ENCODE data around the gene FBXO17. TPM values are rescaled to one million over a fixed set of nuclear protein-coding genes. Genes with fewer than 3 reads are reported as not detected.

Gene FBXO17
- total and polyA plus RNA-seq, 2 donors (not counting 3 experiments of a cell fraction or from before 2014, with no cell fraction given): 21.8 to 23.8 TPM

DNA sequence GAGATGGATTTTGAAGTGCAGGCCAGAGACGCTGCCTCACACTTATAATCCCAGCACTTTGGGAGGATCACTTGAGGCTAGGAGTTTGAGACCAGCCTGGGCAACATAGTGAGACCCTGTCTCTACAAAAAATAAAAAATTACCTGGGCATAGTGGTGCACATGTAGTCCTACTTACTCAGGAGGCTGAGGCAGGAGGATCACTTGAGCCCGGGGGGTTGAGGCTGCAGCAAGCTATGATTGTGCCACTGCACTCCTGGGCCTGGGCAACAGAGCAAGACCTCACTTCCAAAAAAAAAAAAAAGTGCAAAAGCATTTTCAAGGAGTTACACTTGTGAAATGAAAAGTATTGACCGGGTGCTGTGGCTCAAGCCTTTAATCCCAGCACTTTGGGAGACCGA, 27.6 kb upstream of the FBXO17 start:
- H3K79me2 ChIP-seq (ENCODE audit: control insufficient read depth, insufficient read depth, low read length): no peaks in the 10 kb centered on the region
- DNase-seq (ENCODE audit: low read depth, low spot score): no peak
- no peak for FAIRE-seq
- no peaks in the 10 kb centered on the region for H4K20me1 ChIP-seq (replicated peaks; ENCODE audit: control insufficient read depth, extremely low read depth, insufficient read depth, low read length)
- no peak overlapping the region for H3K4me3 ChIP-seq (replicated peaks in 1 of 3; ENCODE audit: insufficient read depth in 1 of 3, low read depth in 1 of 3, low read length in 3 of 3)
- H3K27me3 ChIP-seq (ENCODE audit: control insufficient read depth in 2 of 2, insufficient read depth in 2 of 2, low read length in 2 of 2): no peaks in the 10 kb centered on the region
- ChIA-PET POLR2A (no interaction called here), CTCF (no interaction called here)
- TF ChIP-seq EZH2 (IDR thresholded peaks at IDR 0.05; ENCODE audit: borderline replicate concordance, low read depth, low read length, severe bottlenecking) (no peak), GATA2 (IDR thresholded peaks at IDR 0.05; ENCODE audit: insufficient read depth, insufficient read length, low read depth, low read length) (no peak), FOS (IDR thresholded peaks at IDR 0.05; ENCODE audit: borderline replicate concordance, insufficient read depth, low read length) (no peak), POLR2A (IDR thresholded peaks at IDR 0.05; ENCODE audit: low read depth, low read length) (no peak), POLR2AphosphoS5 (IDR thresholded peaks at IDR 0.05; ENCODE audit: insufficient read depth, low read depth, low read length) (no peak), JUN (IDR thresholded peaks at IDR 0.05; ENCODE audit: borderline replicate concordance, insufficient read depth, insufficient read length, low read depth) (no peak), MYC (IDR thresholded peaks at IDR 0.05; ENCODE audit: low read depth, low read length) (no peak)
- TF ChIP-seq, protein P1, sequence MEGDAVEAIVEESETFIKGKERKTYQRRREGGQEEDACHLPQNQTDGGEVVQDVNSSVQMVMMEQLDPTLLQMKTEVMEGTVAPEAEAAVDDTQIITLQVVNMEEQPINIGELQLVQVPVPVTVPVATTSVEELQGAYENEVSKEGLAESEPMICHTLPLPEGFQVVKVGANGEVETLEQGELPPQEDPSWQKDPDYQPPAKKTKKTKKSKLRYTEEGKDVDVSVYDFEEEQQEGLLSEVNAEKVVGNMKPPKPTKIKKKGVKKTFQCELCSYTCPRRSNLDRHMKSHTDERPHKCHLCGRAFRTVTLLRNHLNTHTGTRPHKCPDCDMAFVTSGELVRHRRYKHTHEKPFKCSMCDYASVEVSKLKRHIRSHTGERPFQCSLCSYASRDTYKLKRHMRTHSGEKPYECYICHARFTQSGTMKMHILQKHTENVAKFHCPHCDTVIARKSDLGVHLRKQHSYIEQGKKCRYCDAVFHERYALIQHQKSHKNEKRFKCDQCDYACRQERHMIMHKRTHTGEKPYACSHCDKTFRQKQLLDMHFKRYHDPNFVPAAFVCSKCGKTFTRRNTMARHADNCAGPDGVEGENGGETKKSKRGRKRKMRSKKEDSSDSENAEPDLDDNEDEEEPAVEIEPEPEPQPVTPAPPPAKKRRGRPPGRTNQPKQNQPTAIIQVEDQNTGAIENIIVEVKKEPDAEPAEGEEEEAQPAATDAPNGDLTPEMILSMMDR (IDR thresholded peaks at IDR 0.05; ENCODE audit: extremely low read depth in 1 of 2, insufficient read depth in 1 of 2, low read depth in 1 of 2, low read length in 2 of 2): no peak
- TF ChIP-seq, protein P2, sequence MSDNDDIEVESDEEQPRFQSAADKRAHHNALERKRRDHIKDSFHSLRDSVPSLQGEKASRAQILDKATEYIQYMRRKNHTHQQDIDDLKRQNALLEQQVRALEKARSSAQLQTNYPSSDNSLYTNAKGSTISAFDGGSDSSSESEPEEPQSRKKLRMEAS (IDR thresholded peaks at IDR 0.05; ENCODE audit: insufficient read depth, insufficient read length): no peak
- no peak overlapping the region for H3K9ac ChIP-seq (replicated peaks; ENCODE audit: extremely low read depth, insufficient read depth, low read length)
- no peak overlapping the region for H3K27ac ChIP-seq (ENCODE audit: insufficient read depth, low read depth, low read length)
- intact Hi-C loops (cut with micrococcal nuclease): no loop called here
- no peak overlapping the region for H3K4me2 ChIP-seq (ENCODE audit: insufficient read depth, low read length)
- dilution Hi-C loops (cut with MboI; ENCODE audit: extremely low pct_ligation_motif_present, low sequenced_read_pairs): no loop called here
- no peaks in the 10 kb centered on the region for H3K36me3 ChIP-seq (ENCODE audit: control insufficient read depth in 2 of 2, extremely low read depth in 1 of 2, insufficient read depth in 2 of 2, low read length in 2 of 2)
- no peaks in the 10 kb centered on the region for H3K9me1 ChIP-seq (replicated peaks; ENCODE audit: control insufficient read depth, extremely low read depth, insufficient read depth, low read length)
- no peaks in the 10 kb centered on the region for H3K4me1 ChIP-seq (ENCODE audit: control insufficient read depth, extremely low read depth, insufficient read depth, low read length)
- no peak overlapping the region for H2AFZ ChIP-seq (ENCODE audit: low read depth, low read length)
- BruUV-seq (replicated peaks): no TSS peak
- no peaks in the 10 kb centered on the region for H3K9me3 ChIP-seq (replicated peaks; ENCODE audit: control insufficient read depth, insufficient read depth, low read length)

Measured in endothelial cell of umbilical vein (primary cell).